SJCRH30 (cell line): ENCODE measurements around the gene RAPGEF5. TPM values are rescaled to one million over a fixed set of nuclear protein-coding genes. Genes with fewer than 3 reads are reported as not detected.

ENCODE experiments used
- DNase-seq, 2 experiments: peaks; one replicate each; pipeline ENCODE4 v3.0.0-alpha.2; 2015 to 2020
- H3K27ac ChIP-seq: fragments of 250-450 bp; sonication (Bioruptor Pico); 2 replicates; pipeline ENCODE4 v1.5.1; 2020; ENCODE audit warnings: mild to moderate bottlenecking, moderate library complexity
- H3K27me3 ChIP-seq: fragments of 250-450 bp; sonication (Bioruptor Pico); 2 replicates; pipeline ENCODE4 v1.5.1; 2020; ENCODE audit warnings: mild to moderate bottlenecking, moderate library complexity
- H3K36me3 ChIP-seq: fragments of 250-450 bp; sonication (Bioruptor Pico); 2 replicates; pipeline ENCODE4 v1.5.1; 2020; ENCODE audit warnings: mild to moderate bottlenecking, moderate library complexity
- H3K4me1 ChIP-seq: fragments of 250-450 bp; sonication (Bioruptor Pico); 2 replicates; pipeline ENCODE4 v1.5.1; 2020; ENCODE audit warnings: mild to moderate bottlenecking, moderate library complexity
- H3K4me3 ChIP-seq: fragments of 250-450 bp; sonication (Bioruptor Pico); 2 replicates; pipeline ENCODE4 v1.5.1; 2020; ENCODE audit warnings: mild to moderate bottlenecking, moderate library complexity
- H3K9me3 ChIP-seq: fragments of 250-450 bp; sonication (Bioruptor Pico); replicated peaks from 2 replicates; pipeline ENCODE4 v1.5.1; 2020; ENCODE audit warnings: mild to moderate bottlenecking, moderate library complexity
- total RNA-seq: library from RNA; depleted of rRNA; stranded (reverse); fragments of >200 nt; shearing (Covaris generic); gene quantifications from 2 replicates; pipeline ENCODE4 v1.2.3, GENCODE V29; 2014

The RAPGEF5 gene
- total RNA-seq, 1 experiment from 2014 or later = 0.14 TPM

- no peak overlapping the region for H3K4me3 ChIP-seq
- no peaks in the 10 kb centered on the region; the same call in 1 of the 2 replicates for H3K9me3 ChIP-seq
- no peak for DNase-seq
- H3K4me1 ChIP-seq = no peaks in the 10 kb centered on the region
- no peaks in the 10 kb centered on the region for H3K27me3 ChIP-seq
- H3K27ac ChIP-seq = no peak overlapping the region
- H3K36me3 ChIP-seq = no peaks in the 10 kb centered on the region
Measured at GRCh38 chr7:22207724-22208225, 149.2 kb downstream of the RAPGEF5 start.

GRCh38 chr7:22205631-22206030, 151.3 kb downstream of the RAPGEF5 start:
- Histone ChIP-seq H3K36me3 (no peaks in the 10 kb centered on the region), H3K27me3 (no peaks in the 10 kb centered on the region), H3K27ac (no peak overlapping the region), H3K4me1 (no peaks in the 10 kb centered on the region), H3K9me3 (no peaks in the 10 kb centered on the region), H3K4me3 (no peak overlapping the region)
- DNase-seq = no peak

GRCh38 chr7:22204312-22204711, 152.6 kb downstream of the RAPGEF5 start:
- no peak for DNase-seq

GRCh38 chr7:22202141-22202540, 154.8 kb downstream of the RAPGEF5 start:
- no peaks in the 10 kb centered on the region for H3K9me3 ChIP-seq
- H3K4me3 ChIP-seq = no peak overlapping the region
- H3K27ac ChIP-seq = no peak overlapping the region
- H3K4me1 ChIP-seq = no peaks in the 10 kb centered on the region
- H3K27me3 ChIP-seq = no peaks in the 10 kb centered on the region
- peak; percentile 38 to 42 for DNase-seq
- H3K36me3 ChIP-seq = no peaks in the 10 kb centered on the region

More at GRCh38 chr7:22204312-22204711, 152.6 kb downstream of the RAPGEF5 start:
- H3K27ac ChIP-seq = no peak overlapping the region
- H3K36me3 ChIP-seq = no peaks in the 10 kb centered on the region
- no peaks in the 10 kb centered on the region for H3K4me1 ChIP-seq
- no peak overlapping the region for H3K4me3 ChIP-seq
- H3K27me3 ChIP-seq = no peaks in the 10 kb centered on the region
- H3K9me3 ChIP-seq = no peaks in the 10 kb centered on the region

GRCh38 chr7:22201186-22201880, 155.6 kb downstream of the RAPGEF5 start:
- Histone ChIP-seq H3K27me3 (no peaks in the 10 kb centered on the region), H3K27ac (no peak overlapping the region), H3K9me3 (no peaks in the 10 kb centered on the region), H3K36me3 (no peaks in the 10 kb centered on the region), H3K4me1 (no peaks in the 10 kb centered on the region), H3K4me3 (no peak overlapping the region)
- DNase-seq = no peak

GRCh38 chr7:22200777-22201176, 156.2 kb downstream of the RAPGEF5 start:
- Histone ChIP-seq H3K4me1 (no peaks in the 10 kb centered on the region), H3K9me3 (no peaks in the 10 kb centered on the region), H3K36me3 (no peaks in the 10 kb centered on the region), H3K4me3 (no peak overlapping the region), H3K27ac (no peak overlapping the region), H3K27me3 (no peaks in the 10 kb centered on the region)
- DNase-seq = no peak

GRCh38 chr7:22200238-22200637, 156.7 kb downstream of the RAPGEF5 start:
- Histone ChIP-seq H3K36me3 (no peaks in the 10 kb centered on the region), H3K27ac (no peak overlapping the region), H3K4me1 (no peaks in the 10 kb centered on the region), H3K4me3 (no peak overlapping the region), H3K27me3 (no peaks in the 10 kb centered on the region), H3K9me3 (no peaks in the 10 kb centered on the region)
- no peak for DNase-seq

GRCh38 chr7:22197376-22197775, 159.6 kb downstream of the RAPGEF5 start:
- H3K4me1 ChIP-seq = no peaks in the 10 kb centered on the region
- peaks cover 2% of the 10 kb centered on the region; the same call in 1 of the 2 replicates for H3K27me3 ChIP-seq
- H3K4me3 ChIP-seq = no peak overlapping the region
- DNase-seq = no peak
- no peaks in the 10 kb centered on the region for H3K9me3 ChIP-seq
- H3K36me3 ChIP-seq = no peaks in the 10 kb centered on the region
- H3K27ac ChIP-seq = no peak overlapping the region

- Histone ChIP-seq H3K27ac (no peak overlapping the region), H3K36me3 (no peaks in the 10 kb centered on the region), H3K27me3 (peaks cover 7% of the 10 kb centered on the region; the same call in 1 of the 2 replicates), H3K9me3 (no peaks in the 10 kb centered on the region), H3K4me1 (no peaks in the 10 kb centered on the region), H3K4me3 (no peak overlapping the region)
- DNase-seq = no peak
Measured at GRCh38 chr7:22196429-22196828, 160.5 kb downstream of the RAPGEF5 start.

GRCh38 chr7:22195397-22196172, 161.4 kb downstream of the RAPGEF5 start:
- no peak for DNase-seq
- no peaks in the 10 kb centered on the region for H3K36me3 ChIP-seq
- H3K27ac ChIP-seq = no peak overlapping the region

GRCh38 chr7:22194658-22195273, 162.2 kb downstream of the RAPGEF5 start:
- H3K36me3 ChIP-seq = no peaks in the 10 kb centered on the region

More at GRCh38 chr7:22195397-22196172, 161.4 kb downstream of the RAPGEF5 start:
- Histone ChIP-seq H3K9me3 (no peaks in the 10 kb centered on the region), H3K4me3 (no peak overlapping the region), H3K27me3 (peaks cover 7% of the 10 kb centered on the region; the same call in 1 of the 2 replicates), H3K4me1 (no peaks in the 10 kb centered on the region)

GRCh38 chr7:22193450-22193983, 163.4 kb downstream of the RAPGEF5 start:
- Histone ChIP-seq H3K4me3 (no peak overlapping the region), H3K36me3 (no peaks in the 10 kb centered on the region), H3K27ac (no peak overlapping the region), H3K9me3 (no peaks in the 10 kb centered on the region), H3K27me3 (peaks cover 7% of the 10 kb centered on the region; the same call in 1 of the 2 replicates), H3K4me1 (no peaks in the 10 kb centered on the region)
- peak in 1 of 2 experiments; percentile 8 for DNase-seq

More at GRCh38 chr7:22194658-22195273, 162.2 kb downstream of the RAPGEF5 start:
- Histone ChIP-seq H3K27me3 (peaks cover 7% of the 10 kb centered on the region; the same call in 1 of the 2 replicates), H3K9me3 (no peaks in the 10 kb centered on the region), H3K27ac (no peak overlapping the region), H3K4me3 (no peak overlapping the region), H3K4me1 (no peaks in the 10 kb centered on the region)
- no peak for DNase-seq

- H3K4me3 ChIP-seq = no peak overlapping the region
- no peak overlapping the region for H3K27ac ChIP-seq
- H3K9me3 ChIP-seq = no peaks in the 10 kb centered on the region
- peaks cover 7% of the 10 kb centered on the region; the same call in 1 of the 2 replicates for H3K27me3 ChIP-seq
- no peaks in the 10 kb centered on the region for H3K4me1 ChIP-seq
- no peaks in the 10 kb centered on the region for H3K36me3 ChIP-seq
- no peak for DNase-seq
Measured at GRCh38 chr7:22192801-22193200, 164.2 kb downstream of the RAPGEF5 start.

- Histone ChIP-seq H3K4me1 (no peaks in the 10 kb centered on the region), H3K9me3 (no peaks in the 10 kb centered on the region), H3K4me3 (no peak overlapping the region), H3K36me3 (no peaks in the 10 kb centered on the region), H3K27ac (no peak overlapping the region), H3K27me3 (peaks cover 7% of the 10 kb centered on the region; the same call in 1 of the 2 replicates)
- no peak for DNase-seq
Measured at GRCh38 chr7:22190736-22191135, 166.2 kb downstream of the RAPGEF5 start.
